Upper lobe of right lung (tissue), 1 donor: ENCODE data around the gene CAMSAP1. TPM values are rescaled to one million over a fixed set of nuclear protein-coding genes. Genes with fewer than 3 reads are reported as not detected.

Experiments
- ATAC-seq: fragments of 200-7000 bp; cut with Tn5 transposase; one replicate; pipeline ENCODE4 v1.9.1; 2020; ENCODE audit warnings: mild to moderate bottlenecking, moderate library complexity
- DNase-seq: peaks from one replicate; pipeline ENCODE4 v3.0.0-alpha.2; 2020
- H3K27ac ChIP-seq: fragments of 200-600 bp; one replicate; pipeline ENCODE4 v1.8.0; 2022
- H3K27me3 ChIP-seq: fragments of 200-600 bp; one replicate; pipeline ENCODE4 v1.8.0; 2022; ENCODE audit warnings: mild to moderate bottlenecking
- H3K36me3 ChIP-seq: fragments of 200-600 bp; one replicate; pipeline ENCODE4 v1.8.0; 2022
- H3K4me1 ChIP-seq: fragments of 200-600 bp; one replicate; pipeline ENCODE4 v1.8.0; 2022
- H3K4me3 ChIP-seq: fragments of 200-600 bp; one replicate; pipeline ENCODE4 v1.8.0; 2022; ENCODE audit warnings: mild to moderate bottlenecking
- H3K9me3 ChIP-seq: fragments of 200-600 bp; one replicate; pipeline ENCODE4 v1.8.0; 2022
- intact Hi-C: fragments of 100-400 bp; cut with DNase I; formaldehyde crosslinking; loops from one replicate; pipeline ENCODE4 v1.11.0; 2022
- total RNA-seq: library from RNA; stranded (reverse); fragmentation: NEBNext Ultra II Directional; extraction: Animal tissue kit (Norgen Biotek cat#: 25700); gene quantifications from one replicate; pipeline ENCODE4 v1.2.1, GENCODE V29; 2021
- TF ChIP-seq, protein P1 (sequence below): fragments of 200-600 bp; IDR thresholded peaks from one replicate; pipeline ENCODE4 v1.8.0; 2022; ENCODE audit warnings: antibody characterized with exemption
- donor health status: DM: no; HTN: yes; CAD: no; lungs with severe emphysema.

Gene CAMSAP1
- total RNA-seq, 1 donor from 2014 or later = 26.5 TPM

DNA sequence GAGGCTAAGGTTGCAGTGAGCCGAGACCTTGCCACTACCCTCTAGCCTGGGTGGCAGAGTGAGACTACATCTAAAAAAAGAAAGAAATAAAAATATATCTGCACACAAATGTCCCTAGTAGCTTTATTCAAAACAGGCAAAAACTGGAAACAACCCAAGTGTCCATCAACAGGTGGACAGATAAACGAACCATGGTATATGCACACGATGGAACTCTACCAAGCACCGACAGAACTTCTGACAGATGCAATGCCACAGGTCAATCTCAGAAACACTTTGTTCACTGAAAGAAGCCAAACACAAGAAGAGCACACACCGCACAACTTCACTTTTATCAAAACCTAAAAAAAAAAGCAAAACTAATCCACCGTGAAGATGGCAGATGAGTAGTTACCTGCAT is 30.4 kb downstream of the CAMSAP1 start:
- Histone ChIP-seq H3K4me1 (no peaks in the 10 kb centered on the region), H3K36me3 (peaks cover 7% of the 10 kb centered on the region), H3K27ac (no peak overlapping the region), H3K27me3 (no peaks in the 10 kb centered on the region), H3K9me3 (no peaks in the 10 kb centered on the region), H3K4me3 (no peak overlapping the region)
- no peak for ATAC-seq
- intact Hi-C loops = no loop called here
- no peak for DNase-seq
- TF ChIP-seq, protein P1, sequence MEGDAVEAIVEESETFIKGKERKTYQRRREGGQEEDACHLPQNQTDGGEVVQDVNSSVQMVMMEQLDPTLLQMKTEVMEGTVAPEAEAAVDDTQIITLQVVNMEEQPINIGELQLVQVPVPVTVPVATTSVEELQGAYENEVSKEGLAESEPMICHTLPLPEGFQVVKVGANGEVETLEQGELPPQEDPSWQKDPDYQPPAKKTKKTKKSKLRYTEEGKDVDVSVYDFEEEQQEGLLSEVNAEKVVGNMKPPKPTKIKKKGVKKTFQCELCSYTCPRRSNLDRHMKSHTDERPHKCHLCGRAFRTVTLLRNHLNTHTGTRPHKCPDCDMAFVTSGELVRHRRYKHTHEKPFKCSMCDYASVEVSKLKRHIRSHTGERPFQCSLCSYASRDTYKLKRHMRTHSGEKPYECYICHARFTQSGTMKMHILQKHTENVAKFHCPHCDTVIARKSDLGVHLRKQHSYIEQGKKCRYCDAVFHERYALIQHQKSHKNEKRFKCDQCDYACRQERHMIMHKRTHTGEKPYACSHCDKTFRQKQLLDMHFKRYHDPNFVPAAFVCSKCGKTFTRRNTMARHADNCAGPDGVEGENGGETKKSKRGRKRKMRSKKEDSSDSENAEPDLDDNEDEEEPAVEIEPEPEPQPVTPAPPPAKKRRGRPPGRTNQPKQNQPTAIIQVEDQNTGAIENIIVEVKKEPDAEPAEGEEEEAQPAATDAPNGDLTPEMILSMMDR = no peak

DNA sequence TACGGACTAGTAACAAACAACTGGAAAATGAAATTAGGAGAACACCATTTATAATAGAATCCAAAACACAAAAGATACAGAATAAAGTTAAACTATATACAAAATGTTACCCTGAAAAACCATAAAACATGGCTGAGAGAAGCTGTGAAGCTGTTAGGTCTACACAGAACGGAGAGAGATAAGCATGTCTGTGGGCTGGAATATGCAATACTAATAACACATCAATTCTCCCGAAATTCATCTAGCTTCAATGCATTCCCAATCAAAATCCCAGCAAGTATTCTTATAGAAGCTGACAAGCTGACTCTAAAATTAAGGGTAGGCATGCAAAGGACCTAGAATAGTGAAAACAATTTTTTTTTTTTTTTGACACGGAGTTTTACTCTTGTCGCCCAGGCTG is 32.5 kb downstream of the CAMSAP1 start:
- TF ChIP-seq, protein P1 = no peak
- Histone ChIP-seq H3K36me3 (peaks cover 4% of the 10 kb centered on the region), H3K9me3 (no peaks in the 10 kb centered on the region), H3K27ac (no peak overlapping the region), H3K4me1 (no peaks in the 10 kb centered on the region), H3K4me3 (no peak overlapping the region), H3K27me3 (no peaks in the 10 kb centered on the region)
- no peak for ATAC-seq
- DNase-seq = no peak
- intact Hi-C loops = no loop called here

GRCh38 chr9:135869909-135870308 is 37.4 kb downstream of the CAMSAP1 start:
- no peak overlapping the region for H3K27ac ChIP-seq
- DNase-seq (no peak), ATAC-seq (no peak)
- H3K9me3 ChIP-seq = no peaks in the 10 kb centered on the region
- TF ChIP-seq, protein P1 = no peak
- no peaks in the 10 kb centered on the region for H3K4me1 ChIP-seq
- no peaks in the 10 kb centered on the region for H3K27me3 ChIP-seq
- H3K4me3 ChIP-seq = no peak overlapping the region
- H3K36me3 ChIP-seq = no peaks in the 10 kb centered on the region
- intact Hi-C loops = no loop called here

- no peak for ATAC-seq
- Histone ChIP-seq H3K27ac (no peak overlapping the region), H3K4me3 (no peak overlapping the region), H3K9me3 (no peaks in the 10 kb centered on the region), H3K36me3 (no peaks in the 10 kb centered on the region), H3K4me1 (no peaks in the 10 kb centered on the region), H3K27me3 (no peaks in the 10 kb centered on the region)
- intact Hi-C loops = no loop called here
- TF ChIP-seq, protein P1 = no peak
- DNase-seq = no peak
Measured at GRCh38 chr9:135865531-135865930, 41.8 kb downstream of the CAMSAP1 start.

- DNase-seq = no peak
- intact Hi-C loops = no loop called here
- Histone ChIP-seq H3K9me3 (no peaks in the 10 kb centered on the region), H3K27me3 (no peaks in the 10 kb centered on the region), H3K27ac (no peak overlapping the region), H3K36me3 (no peaks in the 10 kb centered on the region), H3K4me1 (no peaks in the 10 kb centered on the region), H3K4me3 (no peak overlapping the region)
- TF ChIP-seq, protein P1 = peak; percentile 85
- ATAC-seq = peak; percentile 79
Measured at GRCh38 chr9:135864447-135865049, 42.8 kb downstream of the CAMSAP1 start.

DNA sequence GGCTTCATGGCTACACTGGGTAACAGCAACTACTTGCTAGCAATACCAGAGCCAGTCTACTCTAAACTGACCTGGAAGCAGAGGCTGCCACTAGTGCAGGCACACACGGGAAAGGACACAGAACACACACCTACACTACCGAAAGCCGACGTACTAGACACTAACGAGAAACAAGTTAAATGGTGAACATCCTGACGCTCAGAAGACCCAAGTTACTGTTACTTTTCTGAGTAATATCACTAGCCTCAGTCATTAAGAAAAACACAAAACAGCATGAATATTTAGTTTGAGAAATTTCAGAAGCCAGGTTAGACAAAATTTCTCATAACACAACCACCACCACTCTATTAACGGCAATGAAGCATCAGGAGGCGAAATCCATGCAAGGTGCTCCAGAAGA is 44.5 kb downstream of the CAMSAP1 start:
- Histone ChIP-seq H3K4me1 (no peaks in the 10 kb centered on the region), H3K36me3 (no peaks in the 10 kb centered on the region)
- intact Hi-C loops = no loop called here

More for the DNA sequence above, 44.5 kb downstream of the CAMSAP1 start:
- H3K9me3 ChIP-seq = no peaks in the 10 kb centered on the region
- no peak overlapping the region for H3K4me3 ChIP-seq
- H3K27me3 ChIP-seq = no peaks in the 10 kb centered on the region
- TF ChIP-seq, protein P1 = no peak
- no peak for DNase-seq
- no peak for ATAC-seq
- no peak overlapping the region for H3K27ac ChIP-seq
